Measurements from ENCODE around the gene PICK1. TPM values are rescaled to one million over a fixed set of nuclear protein-coding genes. Genes with fewer than 3 reads are reported as not detected.

The PICK1 gene
- total and polyA plus RNA-seq, 2 donors (not counting 3 experiments of a cell fraction or from before 2014, with no cell fraction given) = 18.0 to 20.8 TPM

GRCh38 chr22:38124236-38124974 lies 67.2 kb downstream of the PICK1 start:
- TF ChIP-seq POLR2A (IDR thresholded peaks at IDR 0.05; ENCODE audit: low read depth, low read length) (no peak), JUN (IDR thresholded peaks at IDR 0.05; ENCODE audit: borderline replicate concordance, insufficient read depth, insufficient read length, low read depth) (no peak), FOS (IDR thresholded peaks at IDR 0.05; ENCODE audit: borderline replicate concordance, insufficient read depth, low read length) (no peak), GATA2 (IDR thresholded peaks at IDR 0.05; ENCODE audit: insufficient read depth, insufficient read length, low read depth, low read length) (no peak), CTCF (IDR thresholded peaks at IDR 0.05; ENCODE audit: extremely low read depth in 1 of 2, insufficient read depth in 1 of 2, low read depth in 1 of 2, low read length in 2 of 2) (no peak), MYC (IDR thresholded peaks at IDR 0.05; ENCODE audit: low read depth, low read length) (no peak), MAX (IDR thresholded peaks at IDR 0.05; ENCODE audit: insufficient read depth, insufficient read length) (no peak), EZH2 (IDR thresholded peaks at IDR 0.05; ENCODE audit: borderline replicate concordance, low read depth, low read length, severe bottlenecking) (no peak), POLR2AphosphoS5 (IDR thresholded peaks at IDR 0.05; ENCODE audit: insufficient read depth, low read depth, low read length) (no peak)
- Histone ChIP-seq H3K9me3 (replicated peaks; ENCODE audit: control insufficient read depth, insufficient read depth, low read length) (no peaks in the 10 kb centered on the region), H3K4me1 (ENCODE audit: control insufficient read depth, extremely low read depth, insufficient read depth, low read length) (no peaks in the 10 kb centered on the region), H3K4me2 (ENCODE audit: insufficient read depth, low read length) (no peak overlapping the region), H3K9me1 (replicated peaks; ENCODE audit: control insufficient read depth, extremely low read depth, insufficient read depth, low read length) (no peaks in the 10 kb centered on the region), H3K27me3 (ENCODE audit: control insufficient read depth in 2 of 2, insufficient read depth in 2 of 2, low read length in 2 of 2) (no peaks in the 10 kb centered on the region), H4K20me1 (replicated peaks; ENCODE audit: control insufficient read depth, extremely low read depth, insufficient read depth, low read length) (no peaks in the 10 kb centered on the region), H3K36me3 (ENCODE audit: control insufficient read depth in 2 of 2, extremely low read depth in 1 of 2, insufficient read depth in 2 of 2, low read length in 2 of 2) (no peaks in the 10 kb centered on the region), H3K27ac (ENCODE audit: insufficient read depth, low read depth, low read length) (no peak overlapping the region), H3K79me2 (ENCODE audit: control insufficient read depth, insufficient read depth, low read length) (no peaks in the 10 kb centered on the region), H3K4me3 (replicated peaks in 1 of 3; ENCODE audit: insufficient read depth in 1 of 3, low read depth in 1 of 3, low read length in 3 of 3) (no peak overlapping the region), H2AFZ (ENCODE audit: low read depth, low read length) (no peak overlapping the region), H3K9ac (replicated peaks; ENCODE audit: extremely low read depth, insufficient read depth, low read length) (no peak overlapping the region)
- ChIA-PET POLR2A (no interaction called here), CTCF (interaction anchor here (0.9 to 1.8 kb wide), 2 partner anchors 10 to 71 kb away, joined by 3 to 16 read pairs; no protein-coding TSS in a partner anchor)
- FAIRE-seq (no peak), DNase-seq (ENCODE audit: low read depth, low spot score) (no peak)
- dilution Hi-C loops (cut with MboI; ENCODE audit: extremely low pct_ligation_motif_present, low sequenced_read_pairs) = no loop called here
- no TSS peak for BruUV-seq (replicated peaks)
- intact Hi-C loops (cut with micrococcal nuclease) = no loop called here
